ENCODE measurements around the gene BIRC7.

BIRC7 gene

DNA sequence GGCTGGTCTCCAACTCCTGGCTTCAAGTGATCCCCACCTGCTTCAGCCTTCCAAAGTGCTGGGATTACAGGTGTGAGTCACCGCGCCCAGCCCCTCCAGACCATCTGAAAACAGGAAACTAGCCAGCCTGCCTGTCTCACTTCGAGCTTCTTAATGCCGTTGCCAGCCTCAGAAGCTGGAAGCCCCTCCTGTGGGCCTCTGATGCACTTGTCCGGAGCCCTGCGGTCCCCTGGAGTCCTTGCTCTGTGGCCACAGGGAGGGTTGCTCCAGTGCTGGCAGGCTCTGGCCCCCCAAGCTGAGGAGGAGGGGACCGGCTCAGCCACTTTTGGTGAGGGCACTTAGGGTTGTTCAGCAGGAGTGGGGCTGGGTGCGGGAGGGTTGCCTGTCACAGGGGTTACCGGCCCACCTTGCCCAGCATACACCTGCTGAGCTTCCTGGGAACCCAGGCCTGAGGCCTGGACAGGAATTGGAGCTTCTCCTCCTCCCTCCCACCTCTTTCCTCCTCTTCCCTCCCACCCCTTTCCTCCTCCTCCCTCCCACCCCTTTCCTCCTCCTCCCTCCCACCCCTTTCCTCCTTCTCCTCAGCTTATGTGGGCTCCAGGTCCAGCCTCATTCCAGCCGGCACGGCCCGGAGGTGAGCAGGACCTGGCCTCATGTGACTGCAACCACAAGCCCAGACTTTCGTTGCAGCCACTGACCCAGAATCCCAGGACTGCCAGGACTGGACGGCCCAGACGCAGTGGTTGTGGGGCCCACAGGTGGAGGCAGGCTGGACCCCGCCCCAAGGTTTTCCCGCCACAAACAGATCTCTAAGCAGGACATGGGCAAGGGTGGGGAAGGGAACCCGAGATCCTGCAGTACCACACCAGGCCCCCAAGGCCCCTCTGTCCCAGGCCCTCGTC lies 9.4 kb upstream of the BIRC7 start:
- no peak for DNase-seq

DNA sequence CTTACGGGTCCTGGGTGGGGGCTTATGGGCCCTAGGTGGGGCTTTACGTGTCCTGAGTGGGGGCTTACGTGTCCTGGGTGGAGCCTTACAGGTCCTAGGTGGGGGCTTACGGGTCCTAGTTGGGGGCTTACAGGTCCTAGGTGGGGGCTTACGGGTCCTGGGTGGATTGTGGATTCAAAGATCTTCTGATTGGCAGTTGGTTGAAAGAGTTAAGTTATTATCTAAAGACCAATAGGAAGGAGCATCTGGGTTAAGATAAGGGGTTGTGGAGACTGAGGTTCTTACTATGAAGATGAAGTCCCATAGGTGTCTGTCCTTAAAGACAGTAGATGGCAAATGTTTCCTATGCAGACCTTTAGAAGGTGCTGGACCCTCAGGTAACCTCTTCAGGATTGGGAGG lies 8.4 kb upstream of the BIRC7 start:
- no peak for DNase-seq

DNA sequence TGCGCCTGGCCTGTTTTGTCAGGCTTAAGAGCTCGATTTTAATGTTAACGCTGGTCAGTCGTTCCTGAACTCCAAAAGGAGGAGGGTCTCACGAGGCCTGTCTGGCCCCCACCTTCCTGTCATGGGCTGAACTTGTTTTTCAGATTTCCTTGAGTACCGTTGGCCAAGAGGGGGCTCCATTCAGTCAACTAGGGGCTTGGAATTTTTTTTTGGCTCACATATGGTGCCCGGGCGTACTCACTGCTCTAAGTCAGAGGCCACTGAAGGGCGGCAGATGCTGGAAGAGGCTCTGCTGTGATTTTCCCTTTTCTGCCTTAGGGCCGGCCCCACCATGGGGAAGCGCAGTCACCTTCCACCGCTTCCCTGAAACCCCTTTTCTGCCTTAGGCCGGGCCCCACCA lies 6.9 kb upstream of the BIRC7 start:
- no peak for DNase-seq

DNA sequence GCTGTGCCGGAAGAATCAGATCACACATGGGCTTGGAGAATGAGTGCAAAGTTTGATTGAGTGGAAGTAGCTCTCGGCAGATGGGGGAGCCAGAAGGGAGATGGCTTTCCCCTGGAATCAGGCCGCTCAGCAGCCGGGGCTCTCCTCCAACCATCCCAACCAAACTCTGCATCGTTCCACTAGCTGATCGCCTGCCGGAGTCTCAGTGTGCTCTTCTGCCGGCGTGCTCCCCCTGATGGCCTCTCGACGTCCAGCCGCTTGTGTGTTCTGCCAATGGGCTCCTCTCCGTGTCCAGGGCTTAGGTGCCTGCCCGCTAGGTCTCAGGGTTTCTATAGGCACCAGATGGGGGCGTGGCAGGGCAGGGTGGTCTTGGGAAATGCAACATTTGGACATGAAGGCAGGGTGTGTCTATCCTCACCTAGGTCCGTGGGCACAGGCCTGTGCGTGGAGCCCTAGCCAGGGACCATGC lies 4.9 kb upstream of the BIRC7 start:
- DNase-seq = peak; percentile 86 to 93

DNA sequence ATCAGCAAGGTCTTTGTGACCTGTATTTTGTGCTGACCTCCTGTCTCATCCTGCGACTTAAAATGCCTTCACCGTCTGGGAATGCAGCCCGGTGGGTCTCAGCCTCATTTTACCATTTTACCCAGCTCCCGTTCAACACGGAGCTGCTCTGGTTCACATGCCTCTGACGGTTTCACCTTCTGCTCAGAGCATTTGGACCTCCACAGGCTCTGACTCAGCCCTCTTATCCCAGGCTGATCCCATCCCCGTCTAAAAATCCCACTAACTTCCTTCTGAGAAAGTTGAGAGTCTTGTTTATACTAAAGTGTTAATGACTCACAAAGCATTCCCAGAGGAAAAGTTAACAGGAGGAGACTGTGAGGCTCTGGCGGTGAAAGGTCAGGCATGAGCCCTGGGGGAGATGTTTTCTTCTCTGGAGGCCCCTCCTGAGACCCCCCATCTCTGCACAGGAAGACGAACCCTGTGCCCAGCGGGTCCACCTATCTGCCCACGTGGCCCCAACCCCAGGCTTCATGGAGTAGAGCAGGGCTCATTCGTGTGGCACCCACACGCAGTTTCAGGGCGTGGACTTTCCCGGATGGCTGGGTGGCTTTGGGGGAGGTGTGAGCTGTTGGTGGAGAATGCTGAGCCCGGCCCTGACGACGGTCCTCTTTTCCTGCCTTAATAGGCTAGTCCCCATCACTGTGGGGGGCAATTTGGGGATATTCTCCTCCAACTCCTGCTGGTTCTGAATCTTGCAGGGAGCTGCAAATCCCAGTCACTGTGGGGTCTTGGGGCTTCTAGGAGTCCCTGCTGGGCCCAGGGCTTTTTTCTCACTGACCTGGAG lies 3.3 kb upstream of the BIRC7 start:
- no peak for DNase-seq

DNA sequence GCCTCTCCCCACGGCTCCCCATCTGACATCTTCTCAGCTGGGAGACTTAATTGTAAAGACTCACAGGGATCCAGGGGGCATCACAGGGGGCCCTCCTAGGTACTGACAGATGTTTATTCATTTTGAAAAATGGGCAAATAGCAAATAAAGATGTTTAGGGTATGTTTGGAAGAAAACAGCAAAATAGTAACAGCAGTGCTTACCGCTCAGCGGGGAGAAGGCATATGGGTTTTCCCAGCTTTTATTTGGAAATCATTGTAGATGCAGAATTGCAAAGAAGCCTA lies 2.7 kb upstream of the BIRC7 start:
- no peak for DNase-seq

DNA sequence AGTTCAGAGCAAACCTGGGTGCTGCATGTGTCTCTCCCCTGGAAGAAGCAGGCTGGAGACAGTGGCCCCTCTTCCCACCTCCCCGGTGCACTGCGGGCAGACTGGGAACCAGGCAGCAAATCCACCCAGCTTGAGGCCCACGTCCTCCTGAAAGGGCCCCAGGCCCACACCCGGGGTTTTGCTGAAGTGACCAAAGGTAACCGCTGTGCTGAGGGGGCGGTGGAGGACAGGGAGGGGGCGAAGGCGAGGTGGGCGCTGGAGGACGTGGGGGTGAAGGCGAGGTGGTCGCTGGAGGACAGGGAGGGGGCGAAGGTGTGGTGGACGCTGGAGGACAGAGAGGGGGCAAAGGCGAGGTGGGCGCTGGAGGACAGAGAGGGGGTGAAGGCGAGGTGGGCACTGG lies 1.8 kb upstream of the BIRC7 start:
- no peak for DNase-seq

DNA sequence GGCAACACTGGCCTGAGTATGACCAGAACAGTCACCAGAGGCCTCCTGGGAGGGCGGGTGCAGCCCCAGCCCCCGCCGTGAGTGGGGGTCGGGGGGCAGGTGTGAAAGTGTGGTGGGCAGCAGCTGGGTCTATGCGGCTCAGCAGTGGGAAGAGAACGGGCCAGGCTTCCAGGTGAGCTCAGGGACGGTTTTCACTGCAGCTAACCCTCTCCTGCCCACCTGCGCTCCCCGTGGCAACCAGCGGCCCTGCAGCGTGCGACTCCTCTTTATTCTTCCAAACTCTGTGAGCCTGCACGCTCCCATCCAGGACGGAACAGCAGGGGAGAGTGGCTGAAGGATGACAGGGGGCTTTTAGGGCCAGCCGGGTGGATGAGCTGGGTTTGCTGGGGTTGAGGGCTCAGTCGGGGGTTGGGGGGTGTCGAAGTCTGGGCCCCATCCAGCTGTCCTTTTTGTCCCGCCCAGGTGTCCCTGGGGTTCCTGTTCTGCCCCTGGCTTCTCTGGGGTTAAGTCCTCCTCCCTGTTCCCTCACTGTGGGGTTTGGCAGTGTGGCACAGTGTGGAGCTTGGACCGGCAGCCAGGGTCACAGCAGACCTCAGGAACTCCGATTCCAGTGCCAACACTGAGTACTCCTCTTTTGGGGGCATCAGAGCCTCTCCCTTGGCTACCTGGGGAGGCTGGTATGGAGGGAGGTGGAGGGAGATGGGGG lies 859 bp upstream of the BIRC7 start:
- peak; percentile 51 to 64 for DNase-seq

DNA sequence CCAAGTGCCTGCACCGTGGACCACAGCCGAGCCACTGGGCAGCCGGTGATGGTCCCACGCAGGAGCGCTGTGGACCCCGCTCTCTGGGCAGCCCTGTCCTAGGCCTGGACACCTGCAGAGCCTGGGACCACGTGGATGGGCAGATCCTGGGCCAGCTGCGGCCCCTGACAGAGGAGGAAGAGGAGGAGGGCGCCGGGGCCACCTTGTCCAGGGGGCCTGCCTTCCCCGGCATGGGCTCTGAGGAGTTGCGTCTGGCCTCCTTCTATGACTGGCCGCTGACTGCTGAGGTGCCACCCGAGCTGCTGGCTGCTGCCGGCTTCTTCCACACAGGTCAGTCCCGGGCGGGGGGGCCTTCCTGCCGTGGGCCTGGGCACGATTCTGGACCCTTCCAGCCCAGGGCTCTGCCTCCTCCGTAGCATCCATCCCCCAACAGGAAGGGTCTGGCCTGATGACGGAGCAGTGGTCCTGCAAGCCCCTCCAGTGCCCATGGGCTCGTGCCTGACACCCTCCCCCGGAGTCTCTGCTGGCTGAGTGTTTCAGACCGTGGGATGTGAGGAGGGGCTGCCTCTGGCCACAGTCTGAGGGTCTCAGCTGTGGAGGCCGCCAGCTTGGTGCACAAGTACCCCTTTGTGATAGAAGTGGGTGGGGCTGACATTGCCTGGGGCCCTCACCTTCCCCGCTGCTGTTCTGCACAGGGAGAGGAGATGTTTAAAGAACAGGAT lies 572 bp downstream of the BIRC7 start:
- no peak for DNase-seq

DNA sequence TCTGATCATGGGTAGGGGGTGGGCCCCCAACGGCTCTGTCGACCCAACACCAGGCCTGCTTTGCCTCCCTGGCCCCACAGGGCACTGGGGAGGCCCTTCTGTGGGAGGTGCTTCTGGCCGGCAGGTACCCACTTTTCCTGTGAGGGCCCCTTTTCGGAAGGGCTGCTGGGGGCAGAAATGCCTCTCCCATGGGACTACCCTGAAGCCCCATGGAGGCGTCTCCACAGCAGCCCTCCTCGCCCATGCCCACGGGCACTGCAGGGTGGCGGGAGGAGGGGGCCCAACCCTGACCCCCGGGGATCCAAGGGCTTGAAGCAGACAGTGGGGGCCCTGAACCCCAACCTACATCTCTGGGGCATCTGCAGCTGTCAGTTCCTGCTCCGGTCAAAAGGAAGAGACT lies 2.3 kb downstream of the BIRC7 start:
- DNase-seq = no peak

DNA sequence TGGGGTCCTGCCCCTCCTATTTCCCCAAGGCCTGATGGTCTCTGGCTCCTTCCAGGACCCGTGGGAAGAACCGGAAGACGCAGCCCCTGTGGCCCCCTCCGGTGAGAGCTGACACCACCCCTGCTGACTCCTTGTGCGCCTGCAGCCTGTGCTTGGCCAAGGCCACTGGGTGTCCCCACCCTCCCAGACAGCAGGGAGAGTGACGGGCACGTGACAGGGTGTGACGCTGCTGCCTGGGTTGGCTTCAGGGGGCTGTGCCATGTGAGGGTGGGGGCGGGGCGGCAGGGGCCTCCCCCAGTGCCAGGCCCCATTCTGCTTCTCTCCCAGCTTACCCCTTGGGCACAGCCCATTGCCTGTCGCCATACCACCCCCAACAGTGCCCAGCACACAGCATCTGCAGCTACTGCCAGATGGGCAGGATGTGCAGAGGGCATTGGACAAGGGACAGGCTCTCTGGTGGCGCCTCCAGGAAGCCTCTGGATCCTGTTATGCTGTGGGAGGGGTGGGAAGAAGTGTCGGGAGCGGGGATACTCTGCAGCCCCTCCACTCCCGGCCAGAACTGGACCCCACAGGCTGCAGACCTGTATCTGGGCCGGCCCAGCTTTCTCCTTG lies 2.9 kb downstream of the BIRC7 start:
- DNase-seq = peak in 1 of 2 experiments; percentile 24

DNA sequence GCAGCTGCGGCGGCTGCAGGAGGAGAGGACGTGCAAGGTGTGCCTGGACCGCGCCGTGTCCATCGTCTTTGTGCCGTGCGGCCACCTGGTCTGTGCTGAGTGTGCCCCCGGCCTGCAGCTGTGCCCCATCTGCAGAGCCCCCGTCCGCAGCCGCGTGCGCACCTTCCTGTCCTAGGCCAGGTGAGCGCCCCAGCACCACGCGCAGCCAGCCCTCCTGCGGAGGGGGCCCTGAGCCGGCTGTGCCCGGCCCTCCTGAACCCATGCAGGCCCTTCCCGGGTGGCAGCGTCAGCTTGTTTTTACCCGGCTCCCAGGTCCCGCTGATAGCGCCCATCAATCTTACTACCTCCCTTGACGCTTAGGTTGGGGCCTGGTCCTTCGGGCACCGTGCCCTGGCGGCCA lies 3.7 kb downstream of the BIRC7 start:
- DNase-seq = no peak

DNA sequence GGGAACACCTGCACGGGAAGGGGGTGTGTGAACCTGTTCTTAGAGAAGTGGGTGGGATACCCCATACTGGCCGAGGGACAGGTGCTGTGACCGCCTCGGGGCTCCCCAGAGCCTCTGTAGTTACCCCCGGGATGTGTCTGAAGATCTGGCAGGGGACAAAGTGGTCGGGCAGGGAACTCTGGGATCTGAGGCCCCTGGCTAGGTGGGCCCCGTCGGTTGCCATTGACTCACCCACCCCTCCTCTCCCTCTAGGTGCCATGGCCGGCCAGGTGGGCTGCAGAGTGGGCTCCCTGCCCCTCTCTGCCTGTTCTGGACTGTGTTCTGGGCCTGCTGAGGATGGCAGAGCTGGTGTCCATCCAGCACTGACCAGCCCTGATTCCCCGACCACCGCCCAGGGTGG lies 4.3 kb downstream of the BIRC7 start:
- no peak for DNase-seq

DNA sequence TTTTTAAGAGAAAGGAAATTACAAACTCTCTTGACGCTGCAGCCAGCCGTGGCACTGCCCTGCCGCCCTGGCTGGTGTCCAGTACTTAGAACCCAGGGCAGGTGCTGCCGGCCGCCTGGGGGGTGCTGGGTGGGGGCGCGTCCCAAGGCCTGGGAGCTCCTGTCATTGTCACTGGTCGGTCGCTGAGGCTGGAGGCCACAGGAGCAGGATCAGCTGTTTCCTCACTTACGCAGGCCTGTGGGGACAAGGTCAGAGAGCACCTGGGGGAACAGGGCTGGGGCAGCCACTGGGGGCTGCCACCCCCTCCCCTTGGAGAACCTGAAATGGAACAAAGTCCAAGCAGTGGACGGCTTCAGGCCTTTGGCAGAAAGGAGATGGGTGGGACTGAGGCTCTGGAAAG lies 5.6 kb downstream of the BIRC7 start:
- DNase-seq = peak in 1 of 2 experiments; percentile 57

DNA sequence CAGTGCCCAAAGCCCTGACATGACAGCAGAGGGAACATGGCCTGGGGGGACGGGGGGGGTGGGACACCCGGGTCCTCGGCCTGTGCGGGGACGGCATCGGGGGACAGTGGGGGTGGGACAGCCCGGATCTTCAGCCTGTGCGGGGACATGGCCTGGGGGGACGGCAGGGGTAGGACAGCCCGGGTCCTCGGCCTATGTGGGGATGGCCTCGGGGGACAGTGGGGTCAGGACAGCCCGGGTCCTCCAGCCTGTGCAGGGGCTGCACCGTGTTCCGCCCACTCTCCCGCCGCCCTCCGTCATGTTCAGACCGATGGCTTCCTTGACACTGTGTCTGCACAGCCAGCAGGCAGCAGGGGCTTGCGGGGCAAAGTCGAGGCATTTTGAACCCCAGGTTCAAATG lies 7.0 kb downstream of the BIRC7 start:
- no peak for DNase-seq

DNA sequence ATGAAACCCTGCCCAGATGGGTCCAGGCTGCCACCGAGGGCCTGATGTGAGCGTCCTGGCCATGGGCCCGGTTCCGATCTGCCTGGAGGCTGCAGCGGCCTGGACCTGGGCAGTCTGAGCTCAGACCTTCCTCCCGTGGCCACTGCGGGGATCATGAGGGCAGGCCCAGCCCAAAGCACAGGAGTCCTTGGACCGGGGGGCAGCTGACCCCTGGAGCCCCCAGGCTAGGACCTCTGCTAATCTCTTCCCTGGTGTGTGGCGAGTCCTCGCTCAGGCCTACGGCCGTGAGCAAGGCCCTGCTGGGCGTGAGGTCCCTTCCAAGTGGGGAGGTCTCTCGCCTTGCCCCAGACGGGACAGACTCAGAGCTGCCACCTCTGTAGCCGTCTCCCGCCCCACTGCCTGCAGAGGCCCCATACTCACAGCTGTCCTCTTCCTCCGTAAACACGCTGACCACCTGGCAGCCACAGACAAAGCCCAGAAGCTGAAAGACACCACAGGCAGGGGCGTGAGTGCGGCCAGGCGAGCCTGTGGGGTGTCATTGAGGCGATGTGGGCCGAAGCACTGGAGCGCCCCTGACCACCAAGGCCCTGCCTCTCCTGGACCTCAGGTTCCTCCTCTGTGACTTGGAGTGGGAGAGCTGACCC lies 8.0 kb downstream of the BIRC7 start:
- peak in 1 of 2 experiments; percentile 23 for DNase-seq

DNA sequence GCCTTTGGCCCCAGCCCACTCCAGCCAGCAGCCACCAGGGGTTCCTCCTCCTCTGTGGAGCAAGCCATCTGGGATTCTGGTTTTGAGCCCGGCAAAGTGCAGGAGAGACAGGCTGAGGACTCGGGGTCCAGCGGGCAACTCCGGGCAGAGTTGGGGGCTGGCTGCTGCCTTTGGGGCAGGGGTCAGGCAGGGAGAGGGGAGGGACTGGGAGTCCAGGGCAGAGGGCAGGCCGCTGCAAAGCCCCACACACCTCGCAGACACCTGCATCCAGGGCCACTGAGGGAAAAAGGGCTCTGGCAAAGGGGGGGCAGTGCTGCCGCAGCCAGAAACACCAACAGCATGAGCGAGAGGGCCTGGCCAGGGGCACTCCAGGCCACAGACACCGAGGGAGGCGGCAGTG lies 8.8 kb downstream of the BIRC7 start:
- no peak for DNase-seq

DNA sequence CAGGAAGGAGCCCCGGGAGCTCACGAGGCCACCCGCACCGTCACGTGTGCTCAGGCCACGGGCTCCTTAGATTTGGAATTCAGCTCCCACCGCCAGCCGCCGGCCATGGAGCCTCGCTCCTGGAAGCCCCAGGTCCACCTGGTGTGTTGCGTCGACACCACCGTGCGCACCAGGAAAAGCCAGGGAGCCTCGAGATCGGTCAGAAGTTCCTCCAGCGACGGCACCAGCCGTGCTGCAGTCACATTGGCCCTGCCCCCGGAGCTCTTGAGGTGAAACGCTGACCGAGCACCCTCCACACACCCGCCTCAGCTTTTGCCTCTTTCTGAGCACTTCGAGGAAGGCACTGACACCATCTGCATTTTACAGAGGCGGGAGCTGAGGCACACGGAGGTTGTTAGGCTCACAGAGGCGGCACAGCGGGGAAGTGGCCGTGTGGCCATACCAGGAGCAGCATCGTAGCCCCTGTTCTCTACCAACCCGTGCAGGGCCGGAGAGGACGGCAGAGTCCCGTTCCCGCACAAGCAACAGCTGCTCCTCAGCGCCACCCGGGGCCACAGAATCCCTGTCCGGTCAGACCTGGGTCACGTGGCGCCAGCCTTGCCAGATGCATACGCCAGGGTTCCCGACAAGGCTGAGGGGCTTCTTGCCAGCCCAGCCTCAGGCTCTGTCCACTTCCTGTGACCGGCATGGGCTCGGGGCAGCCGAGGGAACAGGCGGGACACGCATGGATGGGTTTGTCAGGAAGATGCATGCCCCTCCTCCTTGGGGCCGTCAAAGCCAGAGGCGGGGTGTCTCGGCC lies 11.0 kb downstream of the BIRC7 start:
- DNase-seq = peak; percentile 62 to 71

DNA sequence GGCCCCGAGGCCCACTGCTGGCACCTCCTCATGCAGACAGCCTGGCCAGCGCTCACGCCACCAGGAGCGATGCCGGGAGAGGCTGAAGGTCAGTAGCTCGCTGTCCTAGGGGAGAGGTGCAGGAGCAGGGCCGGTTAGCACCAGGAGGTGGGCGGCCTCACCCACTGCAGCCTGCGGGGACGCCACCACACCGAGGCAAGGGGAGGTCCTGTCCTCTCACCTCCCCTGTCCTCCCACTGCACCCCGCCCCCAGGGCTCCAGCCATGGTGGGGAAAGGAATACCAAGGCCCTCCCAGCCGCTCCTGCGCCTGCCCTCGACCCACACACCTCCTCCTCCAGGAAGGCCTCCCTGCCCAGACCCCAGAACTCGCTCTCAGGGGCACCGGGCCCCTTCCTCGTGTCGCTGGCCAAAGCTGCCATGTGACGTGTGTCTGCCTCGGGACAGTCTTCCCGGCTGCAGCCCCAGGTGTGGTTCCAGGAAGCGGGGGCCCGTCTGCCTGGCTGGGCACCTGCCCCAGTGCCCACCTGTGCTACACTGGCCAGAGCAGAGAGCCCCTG lies 12.0 kb downstream of the BIRC7 start:
- DNase-seq = no peak

DNA sequence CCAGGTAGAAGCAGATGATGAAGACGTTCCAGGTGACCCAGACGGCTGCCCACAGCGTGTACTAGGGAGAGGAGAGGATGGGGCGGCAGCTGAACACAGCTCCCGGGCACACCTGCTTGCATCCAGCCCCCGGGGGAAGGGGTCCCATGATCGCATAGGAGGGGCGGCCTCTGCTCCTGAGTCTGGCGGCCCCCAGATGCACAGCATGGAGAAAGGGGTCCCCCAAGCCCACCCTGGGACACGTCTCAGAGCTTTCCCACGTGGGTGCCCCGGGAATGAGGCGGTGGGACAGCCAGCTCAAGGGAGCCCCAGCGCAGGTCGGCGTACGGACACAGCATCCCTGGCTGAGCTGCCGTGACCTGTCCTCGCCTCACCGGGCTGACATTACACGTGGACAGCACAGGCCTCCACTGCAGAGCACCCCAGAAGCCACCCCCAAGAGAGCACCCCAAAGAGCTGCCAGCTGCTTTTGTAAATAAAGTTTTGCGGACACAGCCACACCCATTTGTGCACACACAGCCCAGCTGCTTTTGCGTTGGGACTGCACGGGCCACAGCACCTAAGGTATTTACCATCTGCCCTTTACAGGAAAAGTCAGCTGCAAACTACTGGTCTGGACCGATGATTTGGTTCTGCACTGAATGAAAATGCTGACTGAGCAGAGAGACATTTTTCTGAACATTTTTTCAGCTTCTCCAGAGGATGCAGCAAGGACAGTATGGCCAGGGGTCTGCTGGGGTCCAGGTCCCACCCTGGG lies 13.3 kb downstream of the BIRC7 start:
- no peak for DNase-seq

All from SHP77 (cell line).